GM12874 (cell line): ENCODE results near the gene APLP2.

Experiments used
- CTCF ChIP-seq: IDR thresholded peaks from 2 replicates; pipeline ENCODE4 v1.5.1; 2011; ENCODE audit warnings: low read depth, mild to moderate bottlenecking, control low read depth, low read length, moderate library complexity; ENCODE audit not compliant: insufficient read depth

APLP2 gene

GRCh38 chr11:130069659-130070108, at the start of gene APLP2:
Gene APLP2 (plus strand): TSS chr11:130069894. CDS start chr11:130069978, 84 bp downstream.
- no peak for TF ChIP-seq CTCF

- no peak for TF ChIP-seq CTCF
Observed at GRCh38 chr11:130020323-130020722, 49.4 kb upstream of the APLP2 start.

GRCh38 chr11:130022799-130023198, 46.9 kb upstream of the APLP2 start:
- no peak for TF ChIP-seq CTCF

- no peak for TF ChIP-seq CTCF
Observed at GRCh38 chr11:130023204-130023603, 46.5 kb upstream of the APLP2 start.

- no peak for TF ChIP-seq CTCF
Observed at GRCh38 chr11:130024361-130024760, 45.3 kb upstream of the APLP2 start.

GRCh38 chr11:130025371-130025770, 44.3 kb upstream of the APLP2 start:
- no peak for TF ChIP-seq CTCF

- no peak for TF ChIP-seq CTCF
Observed at GRCh38 chr11:130029137-130029536, 40.6 kb upstream of the APLP2 start.

- TF ChIP-seq CTCF = no peak
Observed at GRCh38 chr11:130031056-130031455, 38.6 kb upstream of the APLP2 start.
